Skeletal muscle tissue (tissue), 4 donors: ENCODE measurements around the gene C5orf24. TPM values are rescaled to one million over a fixed set of nuclear protein-coding genes. Genes with fewer than 3 reads are reported as not detected.
"Not testable (repeated sequence)": the region's sequence is repeated elsewhere in the genome, so short reads cannot be mapped to it uniquely, and the experiment has no call there.

Experiments
- H3K27ac ChIP-seq: one replicate; pipeline ENCODE4 v1.7.0; 2013; ENCODE audit warnings: mild to moderate bottlenecking, low read depth, low read length, inconsistent platforms
- H3K27me3 ChIP-seq, 3 donors: one replicate each; pipeline ENCODE4 v1.7.0; 2013; ENCODE audit warnings: low read length in 3 of 3; ENCODE audit not compliant: control insufficient read depth in 3 of 3, insufficient read depth in 3 of 3
- H3K36me3 ChIP-seq, 3 donors: one replicate each; pipeline ENCODE4 v1.7.0; 2013; ENCODE audit warnings: low read length in 3 of 3; ENCODE audit not compliant: control insufficient read depth in 3 of 3, insufficient read depth in 3 of 3
- H3K4me1 ChIP-seq, 3 donors: one replicate each; pipeline ENCODE4 v1.7.0; 2013; ENCODE audit warnings: low read length in 3 of 3, mild to moderate bottlenecking in 3 of 3; ENCODE audit not compliant: control insufficient read depth in 3 of 3, insufficient read depth in 3 of 3
- H3K4me3 ChIP-seq, 3 donors: one replicate each; pipeline ENCODE4 v1.7.0; 2013; ENCODE audit warnings: low read length in 3 of 3
- H3K9ac ChIP-seq, 3 donors: one replicate each; pipeline ENCODE4 v1.7.0; 2013; ENCODE audit warnings: low read length in 3 of 3, mild to moderate bottlenecking in 3 of 3, moderate library complexity in 2 of 3, low read depth in 1 of 3
- H3K9me3 ChIP-seq, 3 donors: one replicate each; pipeline ENCODE4 v1.7.0; 2013; ENCODE audit warnings: low read length in 3 of 3; ENCODE audit not compliant: control insufficient read depth in 3 of 3
- total RNA-seq: library from RNA; depleted of rRNA; stranded (reverse); fragments of >200 nt; gene quantifications from one replicate; pipeline ENCODE4 v1.2.3, GENCODE V29; 2014
- donor health status: Osteomylitis.

Gene C5orf24
- total RNA-seq, 1 donor from 2014 or later: 31.3 TPM

GRCh38 chr5:134825212-134825611 lies 20.6 kb upstream of the C5orf24 start:
- Histone ChIP-seq H3K4me3 (no peak overlapping the region), H3K4me1 (peaks cover 0 to 3% (median 0%) of the 10 kb centered on the region in 3 donors), H3K9me3 (no peaks in the 10 kb centered on the region), H3K9ac (no peak overlapping the region), H3K27ac (no peak overlapping the region), H3K36me3 (peaks cover 5 to 29% (median 17%) of the 10 kb centered on the region in 3 donors), H3K27me3 (no peaks in the 10 kb centered on the region)

GRCh38 chr5:134833340-134834032 lies 12.3 kb upstream of the C5orf24 start:
- H3K4me3 ChIP-seq: no peak overlapping the region
- H3K9me3 ChIP-seq: no peaks in the 10 kb centered on the region
- H3K4me1 ChIP-seq: no peaks in the 10 kb centered on the region
- H3K27me3 ChIP-seq: no peaks in the 10 kb centered on the region
- peaks cover 4 to 6% (median 5%) of the 10 kb centered on the region in 3 donors for H3K36me3 ChIP-seq
- no peak overlapping the region for H3K27ac ChIP-seq
- H3K9ac ChIP-seq: no peak overlapping the region

GRCh38 chr5:134835623-134836022 lies 10.1 kb upstream of the C5orf24 start:
- no peaks in the 10 kb centered on the region for H3K9me3 ChIP-seq
- no peak overlapping the region for H3K27ac ChIP-seq
- H3K4me3 ChIP-seq: no peak overlapping the region
- H3K4me1 ChIP-seq: no peaks in the 10 kb centered on the region
- H3K9ac ChIP-seq: no peak overlapping the region
- H3K36me3 ChIP-seq: peaks cover 2 to 12% (median 3%) of the 10 kb centered on the region in 3 donors
- no peaks in the 10 kb centered on the region for H3K27me3 ChIP-seq

- H3K4me3 ChIP-seq: no peak overlapping the region
- H3K27me3 ChIP-seq: no peaks in the 10 kb centered on the region
- H3K9me3 ChIP-seq: no peaks in the 10 kb centered on the region
- peaks cover 2 to 12% (median 3%) of the 10 kb centered on the region in 3 donors for H3K36me3 ChIP-seq
- H3K9ac ChIP-seq: no peak overlapping the region
- peaks cover 0 to 3% (median 0%) of the 10 kb centered on the region in 3 donors for H3K4me1 ChIP-seq
- no peak overlapping the region for H3K27ac ChIP-seq
Observed at GRCh38 chr5:134837530-134838181, 8.1 kb upstream of the C5orf24 start.

- H3K27ac ChIP-seq: not testable (repeated sequence)
- peaks cover 2 to 12% (median 3%) of the 10 kb centered on the region in 3 donors for H3K36me3 ChIP-seq
Observed at GRCh38 chr5:134838361-134838760, 7.4 kb upstream of the C5orf24 start.

GRCh38 chr5:134840811-134841210 lies 5.0 kb upstream of the C5orf24 start:
- no peak overlapping the region for H3K4me3 ChIP-seq
- H3K9me3 ChIP-seq: no peaks in the 10 kb centered on the region
- no peaks in the 10 kb centered on the region for H3K27me3 ChIP-seq
- no peak overlapping the region for H3K27ac ChIP-seq
- peaks cover 0 to 7% (median 2%) of the 10 kb centered on the region in 3 donors for H3K36me3 ChIP-seq
- H3K9ac ChIP-seq: no peak overlapping the region
- peaks cover 6 to 10% (median 7%) of the 10 kb centered on the region in 3 donors for H3K4me1 ChIP-seq

More at GRCh38 chr5:134838361-134838760, 7.4 kb upstream of the C5orf24 start:
- H3K9me3 ChIP-seq, H3K4me1 ChIP-seq, H3K27me3 ChIP-seq, H3K9ac ChIP-seq, H3K4me3 ChIP-seq: not testable (repeated sequence)

GRCh38 chr5:134844252-134844651 lies 1.5 kb upstream of the C5orf24 start:
- Histone ChIP-seq H3K4me3 (no peak overlapping the region), H3K27ac (no peak overlapping the region), H3K4me1 (peaks cover 18 to 20% (median 20%) of the 10 kb centered on the region in 3 donors), H3K27me3 (no peaks in the 10 kb centered on the region), H3K9ac (peak overlapping the region in 1 of 3 donors; percentile 8), H3K9me3 (no peaks in the 10 kb centered on the region), H3K36me3 (peaks cover 0 to 7% (median 2%) of the 10 kb centered on the region in 3 donors)

GRCh38 chr5:134845335-134845851 lies 375 bp upstream of the C5orf24 start:
- peaks cover 0 to under 1% (median 0%) of the 10 kb centered on the region in 3 donors for H3K36me3 ChIP-seq
- peaks cover 18 to 20% (median 20%) of the 10 kb centered on the region in 3 donors for H3K4me1 ChIP-seq
- peak overlapping the region; percentile 94 to 95 (median 94) for H3K9ac ChIP-seq
- peak overlapping the region; percentile 76 to 86 (median 79) for H3K4me3 ChIP-seq
- H3K9me3 ChIP-seq: no peaks in the 10 kb centered on the region
- peak overlapping the region; percentile 92 for H3K27ac ChIP-seq
- H3K27me3 ChIP-seq: no peaks in the 10 kb centered on the region

- Histone ChIP-seq H3K9me3 (no peaks in the 10 kb centered on the region), H3K27me3 (no peaks in the 10 kb centered on the region), H3K4me3 (peak overlapping the region; percentile 79 to 97 (median 86)), H3K4me1 (peaks cover 18 to 20% (median 20%) of the 10 kb centered on the region in 3 donors), H3K36me3 (no peaks in the 10 kb centered on the region), H3K9ac (peak overlapping the region; percentile 94 to 95 (median 94)), H3K27ac (peak overlapping the region; percentile 92)
Observed at GRCh38 chr5:134846641-134846960, 833 bp downstream of the C5orf24 start.

GRCh38 chr5:134849434-134849933 lies 3.7 kb downstream of the C5orf24 start:
- not testable (repeated sequence) for H3K27ac ChIP-seq, H3K9me3 ChIP-seq, H3K27me3 ChIP-seq, H3K36me3 ChIP-seq, H3K4me3 ChIP-seq, H3K9ac ChIP-seq
- H3K4me1 ChIP-seq: peaks cover 17 to 23% (median 18%) of the 10 kb centered on the region in 3 donors
